COR-L47 (cell line): ENCODE measurements around the gene ZNF80.
"Not testable (repeated sequence)": the region's sequence is repeated elsewhere in the genome, so short reads cannot be mapped to it uniquely, and the experiment has no call there.

Experiments used
- DNase-seq: peaks from one replicate; lab custom pipeline; 2025; lab: John Stamatoyannopoulos, UW

The ZNF80 gene

GRCh38 chr3:114237478-114237877 is at the start of gene ZNF80:
TSS of gene ZNF80 (minus strand) at chr3:114237578. CDS start at chr3:114237074, 504 bp downstream.
- DNase-seq = not testable (repeated sequence)

GRCh38 chr3:114286266-114286665 is 48.9 kb upstream of the ZNF80 start:
- no peak for DNase-seq

- no peak for DNase-seq
Measured at GRCh38 chr3:114285648-114286230, 48.4 kb upstream of the ZNF80 start.

- DNase-seq = no peak
Measured at GRCh38 chr3:114284644-114285043, 47.3 kb upstream of the ZNF80 start.

GRCh38 chr3:114276856-114277255 is 39.5 kb upstream of the ZNF80 start:
- not testable (repeated sequence) for DNase-seq

GRCh38 chr3:114274929-114275328 is 37.6 kb upstream of the ZNF80 start:
- no peak for DNase-seq

GRCh38 chr3:114272271-114272670 is 34.9 kb upstream of the ZNF80 start:
- no peak for DNase-seq

GRCh38 chr3:114270019-114270418 is 32.6 kb upstream of the ZNF80 start:
- DNase-seq = no peak

GRCh38 chr3:114260152-114260551 is 22.8 kb upstream of the ZNF80 start:
- DNase-seq = no peak

GRCh38 chr3:114259566-114259965 is 22.2 kb upstream of the ZNF80 start:
- DNase-seq = no peak

- DNase-seq = no peak
Measured at GRCh38 chr3:114253505-114253904, 16.1 kb upstream of the ZNF80 start.

- no peak for DNase-seq
Measured at GRCh38 chr3:114252954-114253353, 15.6 kb upstream of the ZNF80 start.

- DNase-seq = no peak
Measured at GRCh38 chr3:114242947-114243346, 5.6 kb upstream of the ZNF80 start.

GRCh38 chr3:114241262-114241661 is 3.9 kb upstream of the ZNF80 start:
- DNase-seq = no peak

GRCh38 chr3:114238146-114238785 is 888 bp upstream of the ZNF80 start:
- DNase-seq = not testable (repeated sequence)

GRCh38 chr3:114235431-114235830 is 1.9 kb downstream of the ZNF80 start:
- DNase-seq = no peak

- DNase-seq = no peak
Measured at GRCh38 chr3:114234745-114235144, 2.6 kb downstream of the ZNF80 start.

GRCh38 chr3:114231616-114232015 is 5.8 kb downstream of the ZNF80 start:
- DNase-seq = no peak

- no peak for DNase-seq
Measured at GRCh38 chr3:114227076-114227475, 10.3 kb downstream of the ZNF80 start.

GRCh38 chr3:114226313-114226712 is 11.1 kb downstream of the ZNF80 start:
- DNase-seq = no peak

- no peak for DNase-seq
Measured at GRCh38 chr3:114223143-114223542, 14.2 kb downstream of the ZNF80 start.

- no peak for DNase-seq
Measured at GRCh38 chr3:114221881-114222264, 15.5 kb downstream of the ZNF80 start.

- DNase-seq = no peak
Measured at GRCh38 chr3:114221165-114221880, 16.1 kb downstream of the ZNF80 start.
